NB4 (cell line): ENCODE results near the gene CXCR4.

ENCODE experiments used
- CTCF ChIP-seq: IDR thresholded peaks from one replicate; pipeline ENCODE4 v1.5.1; 2012; ENCODE audit warnings: low read depth, low read length
- MAX ChIP-seq: IDR thresholded peaks from 2 replicates; pipeline ENCODE4 v1.6.1; 2011; ENCODE audit warnings: low read depth, low read length
- MYC ChIP-seq: IDR thresholded peaks from 2 replicates; pipeline ENCODE4 v1.6.1; 2011; ENCODE audit warnings: low read depth, low read length
- POLR2A ChIP-seq: IDR thresholded peaks from 2 replicates; pipeline ENCODE4 v1.6.1; 2011; ENCODE audit warnings: mild to moderate bottlenecking; ENCODE audit not compliant: insufficient read length; ENCODE audit errors: extremely low read depth

- TF ChIP-seq CTCF: no peak
- TF ChIP-seq MAX: peak; percentile 51; the same call in 1 of the 2 replicates
- TF ChIP-seq POLR2A: no peak
- no peak for TF ChIP-seq MYC
Measured at GRCh38 chr2:136116151-136116812, 1.7 kb downstream of the CXCR4 start.
